ENCODE results near the gene XRN1.
"Not testable (repeated sequence)": the region's sequence is repeated elsewhere in the genome, so short reads cannot be mapped to it uniquely, and the experiment has no call there.

Gene XRN1

DNA sequence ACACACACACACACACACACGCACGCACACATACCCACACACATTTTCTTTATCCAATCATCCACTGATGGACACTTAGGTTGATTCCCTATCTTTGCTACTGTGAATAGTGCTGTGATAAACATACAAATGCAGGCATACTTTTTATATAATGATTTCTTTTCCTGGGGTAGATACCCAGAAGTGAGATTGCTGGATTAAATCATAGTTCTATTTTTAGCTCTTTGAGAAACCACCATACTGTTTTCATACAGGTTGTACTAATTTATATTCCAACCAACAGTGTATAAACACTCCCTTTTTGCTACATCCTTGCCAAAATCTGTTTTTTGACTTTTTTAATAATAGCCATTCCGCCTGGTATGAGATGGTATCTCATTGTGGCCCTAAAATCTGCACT lies 127.9 kb downstream of the XRN1 start:
- Histone ChIP-seq H3K36me3 (ENCODE audit: control insufficient read depth, insufficient read depth, low read length, severe bottlenecking) (peaks cover 13% of the 10 kb centered on the region), H3K4me1 (ENCODE audit: control insufficient read depth, insufficient read depth, low read length) (peaks cover 36% of the 10 kb centered on the region), H3K27me3 (replicated peaks; ENCODE audit: control insufficient read depth, insufficient read depth, low read length) (no peaks in the 10 kb centered on the region), H3K9ac (ENCODE audit: low read length) (no peak overlapping the region), H3K9me3 (ENCODE audit: control insufficient read depth, low read length) (no peaks in the 10 kb centered on the region), H3K4me3 (ENCODE audit: low read length) (no peak overlapping the region)
- DNase-seq (ENCODE audit: low read depth): no peak

DNA sequence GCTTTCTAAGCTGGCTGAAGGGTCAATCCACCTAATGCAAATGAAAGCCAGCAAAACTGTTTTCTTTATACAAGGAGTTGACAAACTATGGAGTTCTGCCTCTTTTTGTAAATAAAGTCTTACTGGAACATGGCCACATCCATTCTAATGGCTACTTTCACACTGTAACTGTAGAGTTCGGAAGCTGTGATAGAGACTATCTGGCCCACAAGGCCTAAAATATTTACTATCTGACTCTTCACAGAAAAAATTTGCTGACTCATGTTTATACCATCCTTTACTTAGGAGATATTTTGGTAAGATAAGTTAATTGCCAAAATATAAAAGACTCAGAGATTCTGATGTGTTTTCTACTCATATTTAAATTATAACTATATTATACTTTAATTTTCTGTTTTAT lies 128.7 kb downstream of the XRN1 start:
- Histone ChIP-seq H3K9me3 (ENCODE audit: control insufficient read depth, low read length) (no peaks in the 10 kb centered on the region), H3K4me3 (ENCODE audit: low read length) (no peak overlapping the region), H3K27me3 (replicated peaks; ENCODE audit: control insufficient read depth, insufficient read depth, low read length) (no peaks in the 10 kb centered on the region), H3K36me3 (ENCODE audit: control insufficient read depth, insufficient read depth, low read length, severe bottlenecking) (peaks cover 10% of the 10 kb centered on the region), H3K4me1 (ENCODE audit: control insufficient read depth, insufficient read depth, low read length) (peaks cover 36% of the 10 kb centered on the region), H3K9ac (ENCODE audit: low read length) (no peak overlapping the region)
- DNase-seq (ENCODE audit: low read depth): peak; percentile 42

DNA sequence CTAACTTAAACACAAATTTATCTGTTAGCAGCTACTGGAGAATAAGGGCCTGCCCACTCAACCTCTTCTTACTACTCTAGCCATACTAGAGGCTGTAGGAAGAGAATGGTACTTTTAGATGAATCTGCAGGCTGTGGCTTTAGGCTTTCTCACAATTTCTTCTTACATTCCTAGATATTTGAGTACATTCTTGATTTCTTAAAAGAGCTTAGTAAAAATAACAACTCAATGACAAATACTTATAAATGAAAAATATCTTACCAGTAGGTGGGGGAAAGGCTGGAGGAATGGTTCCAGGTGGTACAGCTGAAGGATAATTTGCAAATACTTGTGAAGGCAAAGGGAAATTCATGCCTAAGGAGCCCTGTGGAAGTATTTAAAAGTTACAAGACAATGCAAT lies 129.5 kb downstream of the XRN1 start:
- Histone ChIP-seq H3K9me3 (ENCODE audit: control insufficient read depth, low read length) (no peaks in the 10 kb centered on the region), H3K27me3 (replicated peaks; ENCODE audit: control insufficient read depth, insufficient read depth, low read length) (no peaks in the 10 kb centered on the region), H3K4me3 (ENCODE audit: low read length) (no peak overlapping the region), H3K36me3 (ENCODE audit: control insufficient read depth, insufficient read depth, low read length, severe bottlenecking) (peaks cover 14% of the 10 kb centered on the region), H3K4me1 (ENCODE audit: control insufficient read depth, insufficient read depth, low read length) (peaks cover 36% of the 10 kb centered on the region), H3K9ac (ENCODE audit: low read length) (no peak overlapping the region)
- DNase-seq (ENCODE audit: low read depth): peak; percentile 12

DNA sequence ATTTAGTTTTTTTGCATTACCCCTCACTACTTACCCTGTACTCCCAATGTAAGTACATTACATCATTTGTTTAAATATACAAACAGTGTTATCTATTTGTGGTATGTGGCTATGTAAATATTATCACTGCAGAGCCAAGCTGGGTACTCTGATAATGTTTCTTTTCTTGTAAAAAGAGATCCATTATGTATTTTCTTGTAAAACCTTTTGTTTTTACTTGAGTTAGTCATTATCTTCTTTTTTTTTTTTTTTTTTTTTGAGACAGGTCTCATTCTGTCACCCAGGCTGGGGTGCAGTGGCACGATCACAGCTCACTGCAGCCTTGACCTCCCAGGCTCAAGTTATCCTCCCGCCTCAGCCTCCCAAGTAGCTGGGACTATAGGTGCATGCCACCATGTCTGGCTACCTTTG lies 131.9 kb downstream of the XRN1 start:
- not testable (repeated sequence) for H3K27me3 ChIP-seq (replicated peaks; ENCODE audit: control insufficient read depth, insufficient read depth, low read length); H3K4me3 ChIP-seq (ENCODE audit: low read length); DNase-seq (ENCODE audit: low read depth); H3K9me3 ChIP-seq (ENCODE audit: control insufficient read depth, low read length); H3K9ac ChIP-seq (ENCODE audit: low read length)
- peaks cover 31% of the 10 kb centered on the region for H3K4me1 ChIP-seq (ENCODE audit: control insufficient read depth, insufficient read depth, low read length)
- peaks cover 35% of the 10 kb centered on the region for H3K36me3 ChIP-seq (ENCODE audit: control insufficient read depth, insufficient read depth, low read length, severe bottlenecking)

DNA sequence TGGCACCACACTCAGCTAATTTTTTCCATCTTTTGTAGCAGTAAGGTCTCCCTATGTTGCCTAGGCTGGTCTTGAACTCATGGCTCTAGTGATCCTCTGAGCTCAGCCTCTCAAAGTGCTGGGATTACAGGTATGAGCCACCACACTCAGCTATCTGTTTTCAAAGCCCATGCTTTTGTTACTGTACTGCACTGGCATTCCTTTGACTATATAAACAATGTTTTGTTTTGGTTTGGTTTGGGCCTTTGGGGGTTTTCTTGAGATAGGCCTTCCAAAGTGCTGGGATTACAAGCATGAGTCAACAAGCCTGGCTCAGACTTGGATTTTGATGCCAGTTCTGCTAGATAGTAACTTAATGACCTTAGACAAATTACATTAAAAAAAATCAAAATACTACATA lies 132.8 kb downstream of the XRN1 start:
- DNase-seq (ENCODE audit: low read depth): peak; percentile 62
- Histone ChIP-seq H3K4me3 (ENCODE audit: low read length) (no peak overlapping the region), H3K36me3 (ENCODE audit: control insufficient read depth, insufficient read depth, low read length, severe bottlenecking) (peaks cover 39% of the 10 kb centered on the region), H3K9me3 (ENCODE audit: control insufficient read depth, low read length) (no peaks in the 10 kb centered on the region), H3K4me1 (ENCODE audit: control insufficient read depth, insufficient read depth, low read length) (peaks cover 26% of the 10 kb centered on the region), H3K27me3 (replicated peaks; ENCODE audit: control insufficient read depth, insufficient read depth, low read length) (no peaks in the 10 kb centered on the region), H3K9ac (ENCODE audit: low read length) (no peak overlapping the region)

DNA sequence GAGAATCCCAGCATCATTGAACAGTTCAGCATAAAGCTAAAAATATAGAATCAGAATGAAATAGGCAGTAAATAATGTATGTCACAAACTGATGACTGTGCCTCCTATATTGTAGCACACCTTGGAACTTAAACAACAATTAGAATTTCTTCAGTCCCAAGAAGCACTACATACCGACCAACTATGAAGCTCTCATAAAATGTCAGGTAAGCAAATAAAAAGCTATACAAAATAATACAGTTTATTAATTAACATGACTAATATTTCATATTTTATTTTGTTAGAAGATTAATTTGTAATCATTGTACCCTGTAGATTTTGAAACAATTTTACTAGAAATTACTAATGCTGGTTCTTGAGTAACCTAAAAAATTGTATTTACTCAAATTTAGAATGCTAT lies 137.4 kb downstream of the XRN1 start:
- Histone ChIP-seq H3K27me3 (replicated peaks; ENCODE audit: control insufficient read depth, insufficient read depth, low read length) (no peaks in the 10 kb centered on the region), H3K9ac (ENCODE audit: low read length) (no peak overlapping the region), H3K4me3 (ENCODE audit: low read length) (no peak overlapping the region), H3K4me1 (ENCODE audit: control insufficient read depth, insufficient read depth, low read length) (peaks cover 4% of the 10 kb centered on the region), H3K36me3 (ENCODE audit: control insufficient read depth, insufficient read depth, low read length, severe bottlenecking) (peaks cover 37% of the 10 kb centered on the region), H3K9me3 (ENCODE audit: control insufficient read depth, low read length) (no peaks in the 10 kb centered on the region)
- no peak for DNase-seq (ENCODE audit: low read depth)

DNA sequence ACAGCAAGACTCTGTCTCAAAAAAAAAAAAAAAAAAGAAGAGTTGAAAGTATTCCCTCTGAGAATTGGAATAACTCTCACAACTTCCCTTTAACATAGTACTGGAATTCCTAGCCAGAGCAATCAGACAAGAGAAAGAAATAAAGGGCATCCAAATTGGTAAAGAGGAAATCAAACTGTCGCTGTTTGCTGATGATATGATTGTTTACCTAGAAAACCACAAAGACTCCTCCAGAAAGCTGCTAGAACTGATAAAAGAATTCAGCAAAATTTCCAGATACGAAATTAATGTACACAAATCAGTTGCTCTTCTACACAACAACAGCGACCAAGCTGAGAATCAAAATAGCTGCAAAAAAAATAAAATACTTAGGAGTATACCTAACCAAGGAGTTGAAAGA lies 145.0 kb downstream of the XRN1 start:
- not testable (repeated sequence) for H3K9ac ChIP-seq (ENCODE audit: low read length); H3K4me1 ChIP-seq (ENCODE audit: control insufficient read depth, insufficient read depth, low read length); H3K27me3 ChIP-seq (replicated peaks; ENCODE audit: control insufficient read depth, insufficient read depth, low read length); H3K9me3 ChIP-seq (ENCODE audit: control insufficient read depth, low read length); H3K36me3 ChIP-seq (ENCODE audit: control insufficient read depth, insufficient read depth, low read length, severe bottlenecking); DNase-seq (ENCODE audit: low read depth); H3K4me3 ChIP-seq (ENCODE audit: low read length)

DNA sequence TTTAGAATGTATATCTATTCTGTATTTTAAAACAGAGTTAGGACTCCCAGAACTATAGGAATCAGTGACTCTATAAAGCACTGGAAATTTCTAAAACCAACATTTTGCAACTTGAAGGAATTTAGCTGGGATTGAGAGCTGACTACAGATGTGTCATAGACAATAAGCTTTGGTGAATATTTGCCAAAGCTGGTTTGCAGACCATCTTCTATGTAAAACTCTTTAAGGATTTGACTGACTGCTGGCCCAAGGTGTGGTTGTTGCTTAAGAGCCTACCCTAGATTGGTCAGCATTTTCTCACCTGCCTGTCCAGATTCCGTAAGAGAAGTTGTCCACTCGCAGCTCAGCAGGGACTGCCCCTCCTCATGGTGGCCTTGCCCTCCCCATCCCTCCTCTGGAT lies 149.2 kb downstream of the XRN1 start:
- Histone ChIP-seq H3K36me3 (ENCODE audit: control insufficient read depth, insufficient read depth, low read length, severe bottlenecking) (no peaks in the 10 kb centered on the region), H3K4me3 (ENCODE audit: low read length) (no peak overlapping the region), H3K4me1 (ENCODE audit: control insufficient read depth, insufficient read depth, low read length) (no peaks in the 10 kb centered on the region), H3K9me3 (ENCODE audit: control insufficient read depth, low read length) (no peaks in the 10 kb centered on the region), H3K27me3 (replicated peaks; ENCODE audit: control insufficient read depth, insufficient read depth, low read length) (no peaks in the 10 kb centered on the region), H3K9ac (ENCODE audit: low read length) (no peak overlapping the region)
- DNase-seq (ENCODE audit: low read depth): no peak

DNA sequence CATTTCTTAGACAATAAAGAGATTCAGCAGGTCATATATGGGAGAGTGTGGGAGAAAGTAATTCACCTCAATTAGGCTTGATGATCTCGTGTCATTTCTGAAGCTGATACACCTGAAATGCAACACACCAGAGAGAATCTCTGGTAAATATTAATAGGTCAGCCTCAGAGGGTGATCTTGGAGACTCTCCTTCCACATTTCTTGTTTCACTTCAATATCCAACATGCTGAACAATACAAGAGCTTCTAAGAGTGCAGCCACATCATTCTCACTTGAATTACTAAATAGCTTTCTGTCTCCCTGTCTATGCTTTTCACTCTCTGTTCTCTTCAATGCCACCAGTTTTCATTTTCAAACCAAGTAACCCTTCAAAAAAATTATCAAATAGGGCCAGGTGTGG lies 151.3 kb downstream of the XRN1 start:
- Histone ChIP-seq H3K9me3 (ENCODE audit: control insufficient read depth, low read length) (no peaks in the 10 kb centered on the region), H3K9ac (ENCODE audit: low read length) (no peak overlapping the region), H3K4me1 (ENCODE audit: control insufficient read depth, insufficient read depth, low read length) (no peaks in the 10 kb centered on the region), H3K27me3 (replicated peaks; ENCODE audit: control insufficient read depth, insufficient read depth, low read length) (no peaks in the 10 kb centered on the region), H3K4me3 (ENCODE audit: low read length) (no peak overlapping the region), H3K36me3 (ENCODE audit: control insufficient read depth, insufficient read depth, low read length, severe bottlenecking) (no peaks in the 10 kb centered on the region)
- no peak for DNase-seq (ENCODE audit: low read depth)

DNA sequence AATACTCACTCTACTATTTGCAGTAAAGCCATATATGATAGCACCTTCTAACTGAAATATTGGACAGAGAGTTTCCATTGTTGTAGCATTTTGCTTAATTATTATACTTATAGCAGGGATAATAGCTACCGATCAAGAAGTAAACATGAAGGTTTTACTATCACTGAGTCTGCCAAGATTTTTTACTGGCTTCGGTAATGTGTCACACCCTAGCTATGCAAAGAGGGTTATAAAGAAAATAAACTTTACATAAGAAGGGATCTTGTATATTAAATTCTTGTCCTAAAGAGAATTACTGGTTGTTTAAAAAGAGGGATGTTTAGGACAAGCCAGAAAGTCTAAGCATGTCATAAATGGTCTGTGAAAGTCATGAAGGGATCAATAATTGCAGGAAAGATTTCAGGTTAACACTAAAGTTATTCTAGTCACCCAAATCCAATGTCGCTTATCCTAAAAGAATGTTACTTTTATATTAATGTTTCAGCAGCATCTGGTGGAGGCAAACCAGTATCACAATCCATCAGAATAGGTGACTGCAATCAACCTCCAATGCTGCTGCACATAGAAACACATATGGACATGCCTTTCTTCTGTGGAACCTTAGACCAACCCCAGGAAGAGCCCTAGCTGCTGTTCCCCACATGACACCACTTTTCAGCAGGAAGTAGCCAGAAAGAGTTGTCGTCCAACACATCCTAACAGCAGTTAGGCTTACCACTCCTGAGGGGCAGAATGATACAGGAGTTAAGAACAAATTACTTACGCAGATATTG lies 159.8 kb downstream of the XRN1 start:
- H3K9me3 ChIP-seq (ENCODE audit: control insufficient read depth, low read length): peaks cover 18% of the 10 kb centered on the region
- DNase-seq (ENCODE audit: low read depth): no peak
- H3K9ac ChIP-seq (ENCODE audit: low read length): no peak overlapping the region
- no peaks in the 10 kb centered on the region for H3K4me1 ChIP-seq (ENCODE audit: control insufficient read depth, insufficient read depth, low read length)
- H3K36me3 ChIP-seq (ENCODE audit: control insufficient read depth, insufficient read depth, low read length, severe bottlenecking): no peaks in the 10 kb centered on the region
- H3K4me3 ChIP-seq (ENCODE audit: low read length): peak overlapping the region; percentile 22
- no peaks in the 10 kb centered on the region for H3K27me3 ChIP-seq (replicated peaks; ENCODE audit: control insufficient read depth, insufficient read depth, low read length)

DNA sequence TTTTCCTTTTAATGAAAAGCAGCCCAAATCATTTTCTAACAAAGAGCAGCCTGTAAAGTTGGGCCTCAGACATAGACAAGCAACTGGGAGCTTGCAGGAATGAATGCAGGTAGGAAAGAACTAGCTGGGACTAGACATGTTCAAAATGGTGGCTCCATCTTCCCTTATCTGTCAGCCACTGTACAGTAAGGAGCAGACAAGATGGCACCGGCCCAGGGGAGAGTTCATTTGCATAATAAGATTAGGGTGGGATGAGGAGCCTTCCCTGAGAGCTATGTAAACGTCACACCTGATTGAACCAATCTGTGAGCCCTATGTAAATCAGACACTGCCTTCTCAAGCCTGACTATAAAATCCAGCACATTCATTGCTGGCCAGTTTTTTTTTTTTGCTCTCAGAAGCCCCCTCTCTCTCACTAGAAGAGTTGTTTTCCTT lies 162.7 kb downstream of the XRN1 start:
- no peak overlapping the region for H3K9ac ChIP-seq (ENCODE audit: low read length)
- peaks cover 15% of the 10 kb centered on the region for H3K4me1 ChIP-seq (ENCODE audit: control insufficient read depth, insufficient read depth, low read length)
- DNase-seq (ENCODE audit: low read depth): no peak
- peaks cover 18% of the 10 kb centered on the region for H3K9me3 ChIP-seq (ENCODE audit: control insufficient read depth, low read length)
- H3K27me3 ChIP-seq (replicated peaks; ENCODE audit: control insufficient read depth, insufficient read depth, low read length): no peaks in the 10 kb centered on the region
- H3K36me3 ChIP-seq (ENCODE audit: control insufficient read depth, insufficient read depth, low read length, severe bottlenecking): no peaks in the 10 kb centered on the region
- no peak overlapping the region for H3K4me3 ChIP-seq (ENCODE audit: low read length)

DNA sequence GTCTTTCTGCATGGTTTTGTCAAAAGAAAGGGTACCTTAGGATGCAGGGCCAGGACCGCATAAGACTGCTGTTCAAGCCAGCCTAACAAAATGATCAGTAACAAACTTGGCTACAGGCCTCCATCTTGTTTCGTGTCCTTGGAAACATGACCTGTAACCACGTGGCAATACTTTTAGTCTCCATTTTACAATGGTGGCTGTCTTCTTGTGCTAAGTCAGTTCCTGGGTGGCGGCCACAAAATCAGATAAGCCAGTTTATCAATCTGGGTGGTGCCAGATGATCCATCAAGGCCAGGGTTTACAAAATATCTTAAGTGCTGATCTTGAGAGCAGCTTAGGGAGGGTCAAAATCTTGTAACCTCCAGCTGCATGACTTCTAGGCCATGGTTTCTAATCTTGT lies 165.3 kb downstream of the XRN1 start:
- no peak for DNase-seq (ENCODE audit: low read depth)
- Histone ChIP-seq H3K4me3 (ENCODE audit: low read length) (no peak overlapping the region), H3K36me3 (ENCODE audit: control insufficient read depth, insufficient read depth, low read length, severe bottlenecking) (no peaks in the 10 kb centered on the region), H3K9ac (ENCODE audit: low read length) (no peak overlapping the region), H3K4me1 (ENCODE audit: control insufficient read depth, insufficient read depth, low read length) (peaks cover 37% of the 10 kb centered on the region), H3K9me3 (ENCODE audit: control insufficient read depth, low read length) (peaks cover 1% of the 10 kb centered on the region), H3K27me3 (replicated peaks; ENCODE audit: control insufficient read depth, insufficient read depth, low read length) (no peaks in the 10 kb centered on the region)
